SKM-1 (cell line): ENCODE results near the gene TBC1D24.

Experiments used
- DNase-seq: peaks from one replicate; lab custom pipeline; 2025; ENCODE audit not compliant: unreplicated experiment; lab: John Stamatoyannopoulos, UW

The TBC1D24 gene

GRCh38 chr16:2449118-2449517, 25.8 kb upstream of the TBC1D24 start:
- DNase-seq: no peak

GRCh38 chr16:2450535-2450934, 24.4 kb upstream of the TBC1D24 start:
- no peak for DNase-seq

- DNase-seq: no peak
Measured at GRCh38 chr16:2450975-2451381, 23.9 kb upstream of the TBC1D24 start.

GRCh38 chr16:2451851-2452320, 23.0 kb upstream of the TBC1D24 start:
- DNase-seq: no peak

GRCh38 chr16:2452650-2453049, 22.3 kb upstream of the TBC1D24 start:
- DNase-seq: no peak

- no peak for DNase-seq
Measured at GRCh38 chr16:2455081-2455845, 19.7 kb upstream of the TBC1D24 start.

GRCh38 chr16:2456551-2457153, 18.3 kb upstream of the TBC1D24 start:
- DNase-seq: no peak

- DNase-seq: no peak
Measured at GRCh38 chr16:2457267-2457666, 17.7 kb upstream of the TBC1D24 start.

- no peak for DNase-seq
Measured at GRCh38 chr16:2457946-2458345, 17.0 kb upstream of the TBC1D24 start.

- DNase-seq: no peak
Measured at GRCh38 chr16:2458887-2459646, 15.9 kb upstream of the TBC1D24 start.

GRCh38 chr16:2459647-2460390, 15.1 kb upstream of the TBC1D24 start, which contains the start of gene TEDC2:
TEDC2 (plus strand) TSS chr16:2460109; CDS start chr16:2460145, 36 bp downstream.
- DNase-seq: peak; percentile 94

GRCh38 chr16:2460391-2460713, 14.6 kb upstream of the TBC1D24 start:
- no peak for DNase-seq

- no peak for DNase-seq
Measured at GRCh38 chr16:2460916-2461315, 14.0 kb upstream of the TBC1D24 start.

- DNase-seq: no peak
Measured at GRCh38 chr16:2462031-2462866, 12.7 kb upstream of the TBC1D24 start.

GRCh38 chr16:2464333-2464732, 10.6 kb upstream of the TBC1D24 start:
- no peak for DNase-seq

- no peak for DNase-seq
Measured at GRCh38 chr16:2465653-2466415, 9.1 kb upstream of the TBC1D24 start.

- DNase-seq: no peak
Measured at GRCh38 chr16:2466667-2467527, 8.0 kb upstream of the TBC1D24 start.

- no peak for DNase-seq
Measured at GRCh38 chr16:2467528-2468232, 7.2 kb upstream of the TBC1D24 start.
